Fibroblast of villous mesenchyme (primary cell): ENCODE measurements around the gene TF. TPM values are rescaled to one million over a fixed set of nuclear protein-coding genes. Genes with fewer than 3 reads are reported as not detected.

ENCODE experiments used
- DNase-seq: peaks from one replicate; pipeline ENCODE4 v3.0.0-alpha.2; 2010; ENCODE audit warnings: low read depth
- H3K4me3 ChIP-seq: 2 replicates; pipeline ENCODE4 v1.5.1; 2011; ENCODE audit warnings: low read depth, mild to moderate bottlenecking, low read length
- CTCF ChIP-seq: IDR thresholded peaks from 2 replicates; pipeline ENCODE4 v1.5.1; 2012; ENCODE audit warnings: low read depth, mild to moderate bottlenecking, low read length; ENCODE audit not compliant: insufficient read depth
- total RNA-seq: library from RNA; depleted of rRNA; stranded (reverse); fragments of >200 nt; gene quantifications from 2 replicates; pipeline ENCODE4 v1.2.3, GENCODE V29; 2012

Gene TF
- total RNA-seq, 1 donor, result not detected

- H3K4me3 ChIP-seq, result no peak overlapping the region
- DNase-seq, result no peak
- no peak for TF ChIP-seq CTCF
Observed at GRCh38 chr3:133783762-133784161, 37.6 kb downstream of the TF start.

DNA sequence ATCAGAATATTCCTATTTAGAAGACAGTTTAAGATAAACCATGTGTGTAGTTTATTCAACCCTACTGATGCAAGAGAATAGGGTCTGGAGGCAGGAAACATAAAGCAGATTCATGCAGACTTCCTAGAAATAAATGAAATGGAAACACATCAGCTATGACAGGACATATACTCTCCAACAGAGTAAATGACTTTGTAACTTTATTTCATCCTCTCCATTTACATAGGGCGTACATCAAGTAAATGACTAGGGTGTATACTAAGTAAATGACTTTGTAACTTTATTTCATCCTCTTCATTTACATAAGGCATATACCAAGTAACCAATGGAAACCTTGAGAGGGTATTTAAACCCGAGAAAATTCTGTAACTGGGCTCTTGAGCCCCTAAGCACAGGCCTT is 41.8 kb downstream of the TF start:
- H3K4me3 ChIP-seq, result no peak overlapping the region
- no peak for TF ChIP-seq CTCF
- no peak for DNase-seq

- DNase-seq, result peak; percentile 8
- no peak overlapping the region for H3K4me3 ChIP-seq
- no peak for TF ChIP-seq CTCF
Observed at GRCh38 chr3:133792171-133792763, 46.1 kb downstream of the TF start.

DNA sequence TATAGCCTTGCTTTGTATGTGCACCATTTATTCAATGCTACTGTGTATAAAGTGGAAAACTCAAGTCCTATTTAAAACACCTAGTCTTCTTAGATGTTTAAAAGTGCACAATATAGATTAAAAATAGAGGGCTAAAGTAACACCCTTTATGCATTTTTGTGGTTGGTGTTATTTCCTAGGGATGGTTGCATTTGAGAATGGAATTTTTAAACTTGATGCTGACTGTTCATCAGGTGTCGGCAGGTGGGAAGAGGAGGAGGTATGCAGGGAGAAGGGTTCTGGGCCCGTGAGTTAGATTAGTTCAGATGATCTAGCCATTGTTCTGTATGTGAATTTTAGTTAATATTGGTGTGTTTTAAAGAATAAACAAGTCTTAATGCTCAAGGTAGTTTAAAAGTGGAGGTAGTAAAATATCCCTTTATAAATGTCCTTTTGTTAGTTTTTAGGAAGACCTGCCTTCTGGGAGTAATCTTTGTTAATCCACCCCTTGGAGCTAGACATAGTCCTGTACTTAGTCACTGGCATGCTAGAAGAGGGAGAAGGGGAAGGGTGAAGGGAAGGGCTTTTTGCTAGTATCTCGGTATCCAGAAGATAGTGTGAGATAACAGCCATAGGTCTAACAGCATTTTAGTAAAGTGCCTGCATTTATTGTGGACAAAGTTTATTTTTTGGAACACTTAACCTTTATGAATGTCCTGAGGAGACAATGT is 51.4 kb downstream of the TF start:
- DNase-seq, result peak; percentile 6
- H3K4me3 ChIP-seq, result no peak overlapping the region
- TF ChIP-seq CTCF, result no peak

DNA sequence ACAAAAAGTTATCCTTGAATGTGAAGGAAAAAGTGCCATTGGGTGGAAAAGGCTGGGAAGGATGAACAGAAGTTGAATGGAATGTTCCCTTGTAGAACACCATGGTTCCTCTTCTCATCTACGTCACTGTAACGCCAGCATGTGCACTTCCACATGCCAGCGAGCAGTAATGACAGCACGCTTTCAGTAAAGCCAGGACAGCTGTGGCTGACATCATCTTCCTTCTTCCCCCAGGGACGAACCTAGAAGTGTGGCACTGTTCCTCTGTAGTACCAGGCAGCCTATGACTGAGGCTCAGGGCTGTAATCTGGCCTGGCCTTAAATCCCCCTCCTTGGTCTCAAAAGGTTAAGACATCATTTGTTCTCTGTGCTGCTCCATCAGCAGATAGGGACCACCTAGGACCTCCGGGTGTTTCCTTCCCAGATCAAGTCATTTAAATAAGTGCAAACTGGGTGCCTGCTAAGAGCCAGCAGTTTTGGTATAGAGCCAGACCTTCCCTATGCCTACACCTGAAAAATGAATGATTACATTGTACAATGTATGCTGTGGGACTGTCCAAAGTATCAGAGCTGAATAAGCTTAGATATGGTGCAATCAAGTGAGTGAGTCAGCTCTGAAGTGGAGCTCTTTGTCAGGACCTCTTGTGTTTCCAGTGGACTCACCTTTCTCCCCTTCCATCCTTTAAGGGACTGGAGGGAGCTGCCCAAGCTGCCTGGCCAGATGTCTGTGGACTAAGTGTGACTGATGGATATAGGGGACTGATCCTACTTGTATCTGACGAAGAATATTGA is 53.8 kb downstream of the TF start:
- no peak for TF ChIP-seq CTCF
- peak; percentile 30 for DNase-seq
- H3K4me3 ChIP-seq, result no peak overlapping the region

DNA sequence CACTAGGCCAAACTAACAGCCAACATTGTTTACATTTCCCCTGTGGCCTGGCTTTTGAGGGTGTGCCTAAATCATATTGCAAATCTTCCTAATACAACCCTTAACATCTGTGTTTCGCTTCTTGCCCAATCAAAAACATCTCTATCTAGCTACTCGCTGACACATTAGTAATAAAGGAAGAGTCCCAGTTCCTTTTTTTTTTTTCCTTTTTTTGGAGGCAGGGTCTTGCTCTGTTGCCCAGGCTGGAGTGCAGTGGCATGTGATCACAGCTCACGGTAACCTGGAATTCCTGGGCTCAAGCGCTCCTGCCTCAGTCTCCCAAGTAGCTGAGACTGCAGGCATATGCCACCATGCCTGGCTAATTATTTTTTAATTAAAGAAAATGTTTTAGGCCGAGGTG is 57.3 kb downstream of the TF start:
- H3K4me3 ChIP-seq, result no peak overlapping the region
- no peak for TF ChIP-seq CTCF
- DNase-seq, result no peak
